DND-41 (cell line): ENCODE measurements around the gene WDR36.

Experiments
- EZH2 ChIP-seq: IDR thresholded peaks from 3 replicates; pipeline ENCODE4 v1.6.1; 2012; ENCODE audit warnings: borderline replicate concordance, low read depth, mild to moderate bottlenecking, moderate library complexity, low read length, inconsistent platforms; ENCODE audit not compliant: severe bottlenecking
- TF ChIP-seq, protein P1 (sequence below): IDR thresholded peaks from 2 replicates; pipeline ENCODE4 v1.5.1; 2012; ENCODE audit warnings: borderline replicate concordance, low read length, moderate library complexity, mild to moderate bottlenecking; ENCODE audit not compliant: poor library complexity, severe bottlenecking; ENCODE audit errors: extremely low read depth

DNA sequence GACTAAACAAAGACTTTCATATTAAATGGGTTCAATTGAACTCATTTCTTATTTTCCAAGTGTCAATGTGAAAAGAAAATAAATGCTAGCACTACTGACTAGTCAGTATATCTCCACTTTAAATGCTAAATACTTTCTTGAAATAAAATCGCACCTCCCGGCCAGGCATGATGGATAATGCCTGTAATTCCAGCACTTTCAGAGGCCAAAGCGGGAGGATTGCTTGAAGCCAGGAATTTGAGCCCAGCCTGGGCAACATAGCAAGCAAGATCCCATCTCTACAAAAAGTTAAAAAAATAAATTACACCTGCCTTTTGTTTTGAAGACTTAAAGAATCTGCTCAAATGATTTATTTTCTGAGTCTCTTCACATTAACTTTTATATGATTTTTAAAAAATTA is 34.7 kb downstream of the WDR36 start:
- TF ChIP-seq, protein P1, sequence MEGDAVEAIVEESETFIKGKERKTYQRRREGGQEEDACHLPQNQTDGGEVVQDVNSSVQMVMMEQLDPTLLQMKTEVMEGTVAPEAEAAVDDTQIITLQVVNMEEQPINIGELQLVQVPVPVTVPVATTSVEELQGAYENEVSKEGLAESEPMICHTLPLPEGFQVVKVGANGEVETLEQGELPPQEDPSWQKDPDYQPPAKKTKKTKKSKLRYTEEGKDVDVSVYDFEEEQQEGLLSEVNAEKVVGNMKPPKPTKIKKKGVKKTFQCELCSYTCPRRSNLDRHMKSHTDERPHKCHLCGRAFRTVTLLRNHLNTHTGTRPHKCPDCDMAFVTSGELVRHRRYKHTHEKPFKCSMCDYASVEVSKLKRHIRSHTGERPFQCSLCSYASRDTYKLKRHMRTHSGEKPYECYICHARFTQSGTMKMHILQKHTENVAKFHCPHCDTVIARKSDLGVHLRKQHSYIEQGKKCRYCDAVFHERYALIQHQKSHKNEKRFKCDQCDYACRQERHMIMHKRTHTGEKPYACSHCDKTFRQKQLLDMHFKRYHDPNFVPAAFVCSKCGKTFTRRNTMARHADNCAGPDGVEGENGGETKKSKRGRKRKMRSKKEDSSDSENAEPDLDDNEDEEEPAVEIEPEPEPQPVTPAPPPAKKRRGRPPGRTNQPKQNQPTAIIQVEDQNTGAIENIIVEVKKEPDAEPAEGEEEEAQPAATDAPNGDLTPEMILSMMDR = no peak
- no peak for TF ChIP-seq EZH2
